ENCODE results near the gene TRPC6. TPM values are rescaled to one million over a fixed set of nuclear protein-coding genes. Genes with fewer than 3 reads are reported as not detected.

The TRPC6 gene
- total and polyA plus RNA-seq, 7 donors: 0.04 to 1.1 (median 0.21) TPM

DNA sequence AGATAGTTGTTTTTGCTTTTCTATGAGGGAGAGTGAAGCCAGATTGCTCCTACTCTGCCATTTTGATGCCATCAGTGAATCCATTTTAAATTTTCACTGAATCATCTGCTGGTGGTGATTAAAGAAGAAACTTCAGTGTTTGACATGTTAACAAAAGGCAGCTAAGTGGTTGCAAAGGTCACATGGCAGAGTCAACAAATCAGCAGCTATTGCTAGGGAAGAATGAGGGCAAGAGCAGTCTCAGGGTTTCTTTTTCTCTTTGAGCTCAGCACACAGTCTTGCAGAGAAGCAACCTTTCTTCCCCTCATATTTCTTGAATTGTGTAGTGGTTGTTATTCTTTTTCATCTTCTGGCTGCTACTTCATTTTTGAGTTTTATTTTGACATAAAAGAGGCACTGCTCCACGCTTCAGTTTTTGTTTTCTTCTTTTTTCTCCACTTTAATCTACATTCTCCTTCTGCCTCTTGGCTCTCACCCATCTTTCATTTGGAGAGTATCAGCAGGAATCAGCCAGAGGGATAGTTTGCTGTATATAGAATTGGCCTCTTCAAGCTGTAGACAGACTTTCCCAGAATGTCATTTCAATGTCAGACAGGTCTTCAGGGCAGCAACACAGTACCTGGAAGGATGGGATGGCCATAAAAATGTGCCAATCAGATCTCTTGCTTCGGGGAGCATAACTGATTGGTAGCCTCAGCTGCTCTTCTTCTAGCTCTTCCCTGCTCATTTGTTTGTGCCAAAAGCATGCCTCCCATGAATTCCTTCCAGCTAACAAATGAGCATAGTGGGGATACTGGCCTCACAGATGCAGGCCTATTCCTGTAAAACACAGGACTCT, 153.9 kb downstream of the TRPC6 start:
- WGBS, 3 donors: 55 to 65% (median 57%) methylated on average over 2 of the region's 2 CpGs
- H3K27ac ChIP-seq: no peak overlapping the region
- H3K9me3 ChIP-seq: peaks cover 16% of the 10 kb centered on the region
- TF ChIP-seq, protein P1, sequence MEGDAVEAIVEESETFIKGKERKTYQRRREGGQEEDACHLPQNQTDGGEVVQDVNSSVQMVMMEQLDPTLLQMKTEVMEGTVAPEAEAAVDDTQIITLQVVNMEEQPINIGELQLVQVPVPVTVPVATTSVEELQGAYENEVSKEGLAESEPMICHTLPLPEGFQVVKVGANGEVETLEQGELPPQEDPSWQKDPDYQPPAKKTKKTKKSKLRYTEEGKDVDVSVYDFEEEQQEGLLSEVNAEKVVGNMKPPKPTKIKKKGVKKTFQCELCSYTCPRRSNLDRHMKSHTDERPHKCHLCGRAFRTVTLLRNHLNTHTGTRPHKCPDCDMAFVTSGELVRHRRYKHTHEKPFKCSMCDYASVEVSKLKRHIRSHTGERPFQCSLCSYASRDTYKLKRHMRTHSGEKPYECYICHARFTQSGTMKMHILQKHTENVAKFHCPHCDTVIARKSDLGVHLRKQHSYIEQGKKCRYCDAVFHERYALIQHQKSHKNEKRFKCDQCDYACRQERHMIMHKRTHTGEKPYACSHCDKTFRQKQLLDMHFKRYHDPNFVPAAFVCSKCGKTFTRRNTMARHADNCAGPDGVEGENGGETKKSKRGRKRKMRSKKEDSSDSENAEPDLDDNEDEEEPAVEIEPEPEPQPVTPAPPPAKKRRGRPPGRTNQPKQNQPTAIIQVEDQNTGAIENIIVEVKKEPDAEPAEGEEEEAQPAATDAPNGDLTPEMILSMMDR (IDR thresholded peaks at IDR 0.05): no peak
- ATAC-seq: no peak
- H3K36me3 ChIP-seq (ENCODE audit: insufficient read depth in 1 of 2, low read depth in 1 of 2): no peaks in the 10 kb centered on the region
- no peaks in the 10 kb centered on the region for H3K4me1 ChIP-seq
- DNase-seq: no peak
- intact Hi-C loops (cut with DNase I): no loop called here
- H3K27me3 ChIP-seq (ENCODE audit: insufficient read depth in 3 of 3, low read length in 2 of 3): no peaks in the 10 kb centered on the region
- no peak overlapping the region for H3K4me3 ChIP-seq

DNA sequence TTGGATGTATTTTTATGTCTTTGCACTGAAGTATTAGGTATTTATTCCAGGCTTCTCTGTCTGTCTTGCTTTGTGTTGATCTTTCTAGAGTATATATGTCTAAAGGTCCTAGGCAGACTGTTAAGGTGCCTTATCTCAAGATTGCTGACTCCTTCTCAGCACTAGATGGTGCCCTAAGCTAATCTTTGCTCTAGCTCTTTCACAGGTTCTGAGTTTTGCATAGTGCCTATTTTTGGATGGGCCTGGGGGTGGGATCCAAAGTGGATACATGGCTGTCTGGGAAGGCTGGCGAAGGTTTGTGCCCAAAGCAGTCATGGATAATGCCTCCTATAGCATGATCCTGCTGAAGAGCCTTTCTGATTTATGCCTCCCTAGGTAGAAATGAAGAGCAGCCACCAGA, 154.9 kb downstream of the TRPC6 start:
- TF ChIP-seq, protein P1 (IDR thresholded peaks at IDR 0.05): no peak
- peaks cover 16% of the 10 kb centered on the region for H3K9me3 ChIP-seq
- DNase-seq (no peak), ATAC-seq (no peak)
- 72 to 92% (median 74%) methylated on average over 1 of the region's 1 CpG for WGBS, 3 donors
- H3K4me1 ChIP-seq: no peaks in the 10 kb centered on the region
- no peak overlapping the region for H3K27ac ChIP-seq
- no peaks in the 10 kb centered on the region for H3K36me3 ChIP-seq (ENCODE audit: insufficient read depth in 1 of 2, low read depth in 1 of 2)
- no peaks in the 10 kb centered on the region for H3K27me3 ChIP-seq (ENCODE audit: insufficient read depth in 3 of 3, low read length in 2 of 3)
- intact Hi-C loops (cut with DNase I): no loop called here
- no peak overlapping the region for H3K4me3 ChIP-seq

- Histone ChIP-seq H3K27ac (no peak overlapping the region), H3K4me1 (no peaks in the 10 kb centered on the region), H3K9me3 (no peaks in the 10 kb centered on the region), H3K4me3 (no peak overlapping the region), H3K27me3 (ENCODE audit: insufficient read depth in 3 of 3, low read length in 2 of 3) (no peaks in the 10 kb centered on the region), H3K36me3 (ENCODE audit: insufficient read depth in 1 of 2, low read depth in 1 of 2) (no peaks in the 10 kb centered on the region)
- intact Hi-C loops (cut with DNase I): no loop called here
- WGBS, 3 donors: 45 to 67% (median 60%) methylated on average over 2 of the region's 2 CpGs
- TF ChIP-seq, protein P1 (IDR thresholded peaks at IDR 0.05): no peak
- ATAC-seq (no peak), DNase-seq (no peak)
These were observed 176.5 kb downstream of the TRPC6 start for GRCh38 chr11:101407324-101407723.

Data from psoas muscle (tissue), 8 donors.